GM12878 (cell line): ENCODE results near the gene TMEM126A. TPM values are rescaled to one million over a fixed set of nuclear protein-coding genes. Genes with fewer than 3 reads are reported as not detected.
A peak's percentile ranks its signal among the peaks of the same experiment; 100 is the strongest.

ENCODE experiments used
- ATAC-seq: fragments of 200-7000 bp; cut with Tn5 transposase; 3 replicates; pipeline ENCODE4 v1.9.1; 2020; ENCODE audit warnings: mild to moderate bottlenecking, moderate library complexity
- BruUV-seq: library from RNA; stranded (reverse); fragments of 400-500 nt; replicated peaks from 2 replicates; lab custom pipeline; 2021; lab: Mats Ljungman, UMichigan
- CTCF ChIA-PET: fragments of 300-600 bp; sonication (Branson Sonifier 250); formaldehyde crosslinking; extraction: SDS; loops from one replicate; lab custom pipeline; 2021; ENCODE audit warnings: inconsistent platforms; lab: Yijun Ruan, JAX
- POLR2A ChIA-PET: fragments of 350-600 bp; formaldehyde crosslinking; extraction: SDS; loops from one replicate; lab custom pipeline; 2021; ENCODE audit warnings: inconsistent platforms; lab: Charles Lee
- RAD21 ChIA-PET: fragments of 300-600 bp; sonication (Branson Sonifier 250); formaldehyde crosslinking; loops from one replicate; lab custom pipeline; 2023; ENCODE audit warnings: antibody characterized with exemption; ENCODE audit not compliant: unreplicated experiment; lab: Charles Lee
- SMC1A ChIA-PET: fragments of 300-600 bp; sonication (Branson Sonifier 250); formaldehyde crosslinking; loops from one replicate; lab custom pipeline; 2023; ENCODE audit not compliant: unreplicated experiment, uncharacterized antibody; lab: Charles Lee
- DNase-seq: peaks from one replicate; pipeline ENCODE4 v3.0.0-alpha.2; 2011; ENCODE audit warnings: low read depth, low spot score
- FAIRE-seq: peaks from 3 replicates; lab custom pipeline; 2011; peaks lifted over from hg19 to GRCh38; lab: Jason Lieb, UNC
- H2AFZ ChIP-seq: 2 replicates; pipeline ENCODE4 v1.6.0; 2011; ENCODE audit warnings: low read depth, low read length, control low read depth; ENCODE audit not compliant: control insufficient read depth
- H3K27ac ChIP-seq: 2 replicates; pipeline ENCODE4 v1.5.1; 2011; ENCODE audit warnings: control low read depth; ENCODE audit not compliant: control insufficient read depth, insufficient read depth
- H3K27me3 ChIP-seq, 2 experiments: replicated peaks in 1 of 2; 2 replicates each; pipeline versions ENCODE4 v1.6.0 to v1.6.1; 2011; ENCODE audit warnings: low read length in 1 of 2; ENCODE audit not compliant: control insufficient read depth in 2 of 2, insufficient read depth in 2 of 2
- H3K36me3 ChIP-seq, 2 experiments: 2 replicates each; pipeline ENCODE4 v1.5.1; 2011; ENCODE audit warnings: low read length in 1 of 2; ENCODE audit not compliant: control insufficient read depth in 2 of 2, insufficient read depth in 2 of 2
- H3K4me1 ChIP-seq: 2 replicates; pipeline ENCODE4 v1.6.1; 2011; ENCODE audit warnings: mild to moderate bottlenecking, low read length, moderate library complexity, mixed read lengths; ENCODE audit not compliant: control insufficient read depth, insufficient read depth
- H3K4me2 ChIP-seq: 2 replicates; pipeline ENCODE4 v1.6.0; 2011; ENCODE audit warnings: control low read depth; ENCODE audit not compliant: control insufficient read depth, insufficient read depth
- H3K4me3 ChIP-seq: fragments of 200-600 bp; sonication (generic); 2 replicates; pipeline ENCODE4 v1.5.1; 2016
- H3K79me2 ChIP-seq: 2 replicates; pipeline ENCODE4 v1.6.0; 2011; ENCODE audit warnings: low read length; ENCODE audit not compliant: control insufficient read depth, insufficient read depth
- H3K9ac ChIP-seq: 2 replicates; pipeline ENCODE4 v1.8.0; 2011; ENCODE audit warnings: low read length, control low read depth, mixed read lengths; ENCODE audit not compliant: control insufficient read depth, insufficient read depth
- H3K9me3 ChIP-seq: replicated peaks from 3 replicates; pipeline ENCODE4 v1.5.1; 2011; ENCODE audit warnings: mild to moderate bottlenecking, low read length; ENCODE audit not compliant: control insufficient read depth, insufficient read depth
- H4K20me1 ChIP-seq: 2 replicates; pipeline ENCODE4 v1.6.0; 2011; ENCODE audit not compliant: control insufficient read depth, insufficient read depth
- ASH2L ChIP-seq: fragments of 300-600, 200-600 bp; sonication (generic); IDR thresholded peaks from 2 replicates; pipeline ENCODE4 v1.6.1; 2017; ENCODE audit warnings: low read depth, mild to moderate bottlenecking, borderline replicate concordance
- ATF7 ChIP-seq: fragments of 450-650 bp; IDR thresholded peaks from 2 replicates; pipeline ENCODE4 v1.6.1; 2016; ENCODE audit warnings: low read depth, mild to moderate bottlenecking
- BHLHE40 ChIP-seq, 2 experiments: fragments of 450-650 bp in 1 of 2; IDR thresholded peaks; 2 replicates each; pipeline ENCODE4 v1.6.1; 2011 to 2017; ENCODE audit warnings: low read depth in 2 of 2, borderline replicate concordance in 1 of 2, improper control_type of control experiment in 1 of 2, low read length in 1 of 2, mild to moderate bottlenecking in 1 of 2
- CBFB ChIP-seq: IDR thresholded peaks from 2 replicates; pipeline ENCODE4 v1.6.1; 2016; ENCODE audit warnings: antibody characterized with exemption, low read depth
- CHD2 ChIP-seq: IDR thresholded peaks from 2 replicates; pipeline ENCODE4 v1.6.1; 2011; ENCODE audit warnings: low read depth, low read length, improper control_type of control experiment, borderline replicate concordance
- CREM ChIP-seq: IDR thresholded peaks from 2 replicates; pipeline ENCODE4 v1.6.1; 2014; ENCODE audit warnings: antibody characterized with exemption, low read depth
- EGR1 ChIP-seq, 2 experiments: IDR thresholded peaks; 1 replicate in 1 of 2; 2 replicates in 1 of 2; pipeline ENCODE4 v1.6.1; 2011 to 2012; ENCODE audit warnings: low read depth in 2 of 2, low read length in 2 of 2, borderline replicate concordance in 1 of 2, mild to moderate bottlenecking in 1 of 2, moderate library complexity in 1 of 2
- HDGF ChIP-seq: fragments of 450-650 bp; IDR thresholded peaks from 2 replicates; pipeline ENCODE4 v1.6.1; 2016; ENCODE audit warnings: antibody characterized with exemption
- KLF5 ChIP-seq: fragments of 450-650 bp; IDR thresholded peaks from 2 replicates; pipeline ENCODE4 v1.6.1; 2014; ENCODE audit warnings: mild to moderate bottlenecking; ENCODE audit not compliant: partially characterized antibody
- MXI1 ChIP-seq: fragments of 150-350 bp; IDR thresholded peaks from 2 replicates; pipeline ENCODE4 v1.6.1; 2011; ENCODE audit warnings: low read depth, mild to moderate bottlenecking, inconsistent platforms, low read length, improper control_type of control experiment
- POLR2AphosphoS5 ChIP-seq: IDR thresholded peaks from 2 replicates; pipeline ENCODE4 v1.6.1; 2011; ENCODE audit warnings: mild to moderate bottlenecking, low read length, inconsistent platforms
- RB1 ChIP-seq: fragments of 450-650 bp; formaldehyde crosslinking; IDR thresholded peaks from 2 replicates; pipeline ENCODE4 v1.6.1; 2017; ENCODE audit warnings: mild to moderate bottlenecking, borderline replicate concordance
- SMAD1 ChIP-seq: fragments of 450-650 bp; IDR thresholded peaks from 2 replicates; pipeline ENCODE4 v1.6.1; 2018; ENCODE audit warnings: mild to moderate bottlenecking, low read depth; ENCODE audit not compliant: partially characterized antibody
- STAT1 ChIP-seq: fragments of 450-650 bp; conservative IDR thresholded peaks from 2 replicates; pipeline ENCODE4 v1.6.1; 2014; ENCODE audit warnings: antibody characterized with exemption, mild to moderate bottlenecking
- ZBED1 ChIP-seq: IDR thresholded peaks from 2 replicates; pipeline ENCODE4 v1.6.1; 2016; ENCODE audit warnings: borderline replicate concordance
- ZBTB40 ChIP-seq: fragments of 450-650 bp; IDR thresholded peaks from 2 replicates; pipeline ENCODE4 v1.6.1; 2016; ENCODE audit warnings: mild to moderate bottlenecking, moderate library complexity, borderline replicate concordance
- WGBS: methylation state at CpG from one replicate; pipeline ENCODE4 v1.1.6; 2016; ENCODE audit warnings: low lambda C conversion rate; ENCODE audit not compliant: insufficient replicate concordance, insufficient coverage; ENCODE audit errors: missing lambda C conversion rate; 5-methylcytosine and 5-hydroxymethylcytosine counted together
- in situ Hi-C: fragments of 300-500 bp; cut with MboI; formaldehyde crosslinking; loops from 9 replicates; pipeline ENCODE4 v1.14.3; 2018; ENCODE audit warnings: mixed read lengths
- intact Hi-C: fragments of 100-400 bp; cut with micrococcal nuclease; formaldehyde crosslinking; loops from one replicate; pipeline ENCODE4 v1.14.2; 2022; ENCODE audit not compliant: unreplicated experiment
- polyA plus RNA-seq, 11 experiments: library from polyadenylated mRNA; depleted of rRNA in 4 of 11; unstranded in 6 of 11; stranded (reverse) in 5 of 11; fragments of >200 nt; fragmentation: Nextera tagmentation in 4 of 11; fragmentation: Illumina TruSeq in 1 of 11; extraction: Ambion mirVana in 4 of 11; extraction: Trizol in 1 of 11; gene quantifications; 1 replicate in 1 of 11; 2 replicates in 10 of 11; pipeline versions ENCODE4 v1.2.1 to v1.2.3, GENCODE V29; 2011 to 2016; ENCODE audit warnings: inconsistent platforms in 2 of 11, missing spikeins in 2 of 11, low read depth in 1 of 11
- total RNA-seq, 4 experiments: library from RNA; depleted of rRNA in 3 of 4; stranded (reverse); fragments of >200 nt in 3 of 4; fragmentation: Illumina TruSeq in 1 of 4; extraction: Trizol in 1 of 4; gene quantifications; 2 replicates each; pipeline versions ENCODE4 v1.2.1 to v1.2.3, GENCODE V29; 2013 to 2021
- TF ChIP-seq, protein P1 (sequence below): IDR thresholded peaks from 2 replicates; pipeline ENCODE4 v1.6.1; 2012; ENCODE audit warnings: low read depth, low read length, improper control_type of control experiment

The TMEM126A gene
- total and polyA plus RNA-seq, 10 of the 15 experiments (the other 5 are each of a cell fraction or from before 2014, with no cell fraction given): 38.6 to 208 (median 71.7) TPM

- CTCF ChIA-PET: interaction anchor here (0.6 to 4.0 kb wide), 4 partner anchors 9 to 36 kb away, joined by 3 to 21 read pairs (median 4); partner anchors contain the start of genes CCDC89, TMEM126A and TMEM126B
- Histone ChIP-seq H2AFZ (peak overlapping the region; percentile 54), H3K36me3 (peaks cover 0 to 11% of the 10 kb centered on the region in 2 experiments; a peak in 2 of 4 replicates), H3K4me1 (no peaks in the 10 kb centered on the region), H4K20me1 (peaks cover 10% of the 10 kb centered on the region; the same call in 1 of the 2 replicates), H3K9me3 (no peaks in the 10 kb centered on the region), H3K4me2 (peak overlapping the region; percentile 91), H3K9ac (peak overlapping the region; percentile 95), H3K4me3 (peak overlapping the region; percentile 91), H3K27ac (peak overlapping the region; percentile 87), H3K27me3 (no peaks in the 10 kb centered on the region), H3K79me2 (peaks cover 62% of the 10 kb centered on the region)
- RAD21 ChIA-PET: interaction anchor here (2.9 kb wide), 1 partner anchor 36 kb away, joined by 10 read pairs; the partner anchor contains the start of genes DLG2 and TMEM126B
- BruUV-seq: no TSS peak
- POLR2A ChIA-PET: interaction anchor here (1.0 to 6.7 kb wide), 5 partner anchors 11 to 36 kb away, joined by 3 to 43 read pairs (median 5); partner anchors contain the start of genes DLG2, TMEM126A and TMEM126B
- peak; percentile 82 for ATAC-seq
- no peak for DNase-seq
- WGBS: under 1% methylated on average over 56 of the region's 73 CpGs
- FAIRE-seq: no peak
- intact Hi-C loops (loop anchor here (2.0 to 10.0 kb wide), 2 partner anchors 17 to 631 kb away; partner anchors contain the start of gene TMEM126A), in situ Hi-C loops (no loop called here)
- SMC1A ChIA-PET: interaction anchor here (0.6 to 8.2 kb wide), 5 partner anchors 11 to 36 kb away, joined by 3 to 66 read pairs (median 3); partner anchors contain the start of gene TMEM126A
- TF ChIP-seq ATF7 (0 out of 2 replicates have a peak, but pooled peaks have one; percentile 8), ASH2L (0 out of 2 replicates have a peak, but pooled peaks have one; percentile 27), CHD2 (peak; percentile 50; the same call in 1 of the 2 replicates), BHLHE40 (IDR thresholded peaks at IDR 0.05; ENCODE audit: borderline replicate concordance in 1 of 2, low read depth in 2 of 2, low read length in 1 of 2) (0 out of 4 replicates have a peak, but pooled peaks have one; percentile 8 to 14), POLR2AphosphoS5 (peak; percentile 21), ZBTB40 (peak; percentile 29; the same call in 1 of the 2 replicates), CBFB (peak; percentile 53; the same call in 1 of the 2 replicates), SMAD1 (no peak), STAT1 (no peak), CREM (peak; percentile 53), EGR1 (IDR thresholded peaks at IDR 0.05; ENCODE audit: borderline replicate concordance in 1 of 2, low read depth in 2 of 2, low read length in 2 of 2) (peak in 1 of 2 experiments; percentile 18; a peak in 1 of 3 replicates), ZBED1 (no peak; the same call in 1 of the 2 replicates), RB1 (peak; percentile 72), MXI1 (peak; percentile 21; the same call in 1 of the 2 replicates), KLF5 (peak; percentile 28), HDGF (peak; percentile 9; the same call in 1 of the 2 replicates)
- TF ChIP-seq, protein P1, sequence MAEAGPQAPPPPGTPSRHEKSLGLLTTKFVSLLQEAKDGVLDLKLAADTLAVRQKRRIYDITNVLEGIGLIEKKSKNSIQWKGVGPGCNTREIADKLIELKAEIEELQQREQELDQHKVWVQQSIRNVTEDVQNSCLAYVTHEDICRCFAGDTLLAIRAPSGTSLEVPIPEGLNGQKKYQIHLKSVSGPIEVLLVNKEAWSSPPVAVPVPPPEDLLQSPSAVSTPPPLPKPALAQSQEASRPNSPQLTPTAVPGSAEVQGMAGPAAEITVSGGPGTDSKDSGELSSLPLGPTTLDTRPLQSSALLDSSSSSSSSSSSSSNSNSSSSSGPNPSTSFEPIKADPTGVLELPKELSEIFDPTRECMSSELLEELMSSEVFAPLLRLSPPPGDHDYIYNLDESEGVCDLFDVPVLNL: 0 out of 2 replicates have a peak, but pooled peaks have one; percentile 26
Observed at GRCh38 chr11:85663753-85664614, 16.2 kb downstream of the TMEM126A start.
